Glomerular visceral epithelial cell (primary cell): Measurements from ENCODE around the gene CFC1B.
"Not testable (repeated sequence)": the region's sequence is repeated elsewhere in the genome, so short reads cannot be mapped to it uniquely, and the experiment has no call there.

Experiments used
- DNase-seq: peaks from one replicate; pipeline ENCODE4 v3.0.0-alpha.2; 2016; ENCODE audit errors: extremely low spot score

Gene CFC1B

GRCh38 chr2:130566165-130566564 lies 45.1 kb downstream of the CFC1B start:
- not testable (repeated sequence) for DNase-seq

- DNase-seq: not testable (repeated sequence)
Measured at GRCh38 chr2:130571929-130572328, 50.9 kb downstream of the CFC1B start.

GRCh38 chr2:130574230-130574629 lies 53.2 kb downstream of the CFC1B start:
- DNase-seq: not testable (repeated sequence)

GRCh38 chr2:130576209-130576784 lies 55.3 kb downstream of the CFC1B start:
- DNase-seq: not testable (repeated sequence)

GRCh38 chr2:130577559-130577958 lies 56.5 kb downstream of the CFC1B start:
- DNase-seq: not testable (repeated sequence)
